ENCODE data around the gene TDRD15. TPM values are rescaled to one million over a fixed set of nuclear protein-coding genes. Genes with fewer than 3 reads are reported as not detected.

Gene TDRD15
- total RNA-seq = not detected

GRCh38 chr2:21123473-21124393, at the start of gene TDRD15:
TSS of gene TDRD15 (plus strand) at chr2:21123968. CDS start at chr2:21137468, 13,500 bp downstream.
- no peaks in the 10 kb centered on the region for H3K36me3 ChIP-seq
- H3K27ac ChIP-seq = no peak within 1 kb of the TSS
- DNase-seq = no peak
- no peaks in the 10 kb centered on the region for H3K4me1 ChIP-seq
- H3K4me3 ChIP-seq = no peak within 1 kb of the TSS
- H3K9ac ChIP-seq (ENCODE audit: low read depth in 2 of 2, low read length in 2 of 2) = no peak within 1 kb of the TSS
- H3K27me3 ChIP-seq = no peaks in the 10 kb centered on the region
- intact Hi-C loops (cut with DNase I) = no loop called here
- H3K9me3 ChIP-seq = no peaks in the 10 kb centered on the region
- TF ChIP-seq CTCF (IDR thresholded peaks at IDR 0.05) = no peak

DNA sequence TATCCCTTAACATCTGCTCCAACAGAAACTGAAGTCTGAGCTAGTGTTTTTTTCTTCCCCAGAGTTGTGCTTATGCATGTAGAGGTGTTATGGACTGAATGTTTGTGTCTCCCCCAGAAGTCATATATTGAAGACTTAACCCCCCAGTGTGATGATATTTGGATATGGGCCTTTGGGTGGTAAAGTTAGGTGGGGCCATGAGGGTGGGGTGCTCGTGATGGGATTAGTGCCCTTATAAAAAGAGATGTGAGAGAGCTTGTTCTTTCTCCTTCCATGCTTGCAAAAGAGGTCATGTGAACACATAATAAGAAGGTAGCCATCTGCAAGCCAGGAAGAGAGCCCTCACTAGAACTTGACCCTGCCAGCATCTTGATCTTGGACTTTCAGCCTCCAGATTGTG, 45.5 kb upstream of the TDRD15 start:
- no peaks in the 10 kb centered on the region for H3K36me3 ChIP-seq
- no peak overlapping the region for H3K4me3 ChIP-seq
- no peak overlapping the region for H3K27ac ChIP-seq
- H3K9me3 ChIP-seq = no peaks in the 10 kb centered on the region
- no peak overlapping the region for H3K9ac ChIP-seq (ENCODE audit: low read depth in 2 of 2, low read length in 2 of 2)
- no peaks in the 10 kb centered on the region for H3K4me1 ChIP-seq
- DNase-seq = no peak
- no peaks in the 10 kb centered on the region for H3K27me3 ChIP-seq
- intact Hi-C loops (cut with DNase I) = no loop called here
- no peak for TF ChIP-seq CTCF (IDR thresholded peaks at IDR 0.05)

GRCh38 chr2:21083482-21083881, 40.3 kb upstream of the TDRD15 start:
- DNase-seq = no peak
- Histone ChIP-seq H3K27ac (no peak overlapping the region), H3K4me3 (no peak overlapping the region), H3K36me3 (no peaks in the 10 kb centered on the region), H3K27me3 (no peaks in the 10 kb centered on the region), H3K9me3 (no peaks in the 10 kb centered on the region), H3K4me1 (no peaks in the 10 kb centered on the region), H3K9ac (ENCODE audit: low read depth in 2 of 2, low read length in 2 of 2) (no peak overlapping the region)
- no peak for TF ChIP-seq CTCF (IDR thresholded peaks at IDR 0.05)
- intact Hi-C loops (cut with DNase I) = no loop called here

GRCh38 chr2:21084401-21084800, 39.4 kb upstream of the TDRD15 start:
- no peaks in the 10 kb centered on the region for H3K27me3 ChIP-seq
- no peak for TF ChIP-seq CTCF (IDR thresholded peaks at IDR 0.05)
- no peak for DNase-seq
- no peak overlapping the region for H3K4me3 ChIP-seq
- H3K9ac ChIP-seq (ENCODE audit: low read depth in 2 of 2, low read length in 2 of 2) = no peak overlapping the region
- no peak overlapping the region for H3K27ac ChIP-seq
- H3K9me3 ChIP-seq = no peaks in the 10 kb centered on the region
- no peaks in the 10 kb centered on the region for H3K4me1 ChIP-seq
- intact Hi-C loops (cut with DNase I) = no loop called here
- H3K36me3 ChIP-seq = no peaks in the 10 kb centered on the region

DNA sequence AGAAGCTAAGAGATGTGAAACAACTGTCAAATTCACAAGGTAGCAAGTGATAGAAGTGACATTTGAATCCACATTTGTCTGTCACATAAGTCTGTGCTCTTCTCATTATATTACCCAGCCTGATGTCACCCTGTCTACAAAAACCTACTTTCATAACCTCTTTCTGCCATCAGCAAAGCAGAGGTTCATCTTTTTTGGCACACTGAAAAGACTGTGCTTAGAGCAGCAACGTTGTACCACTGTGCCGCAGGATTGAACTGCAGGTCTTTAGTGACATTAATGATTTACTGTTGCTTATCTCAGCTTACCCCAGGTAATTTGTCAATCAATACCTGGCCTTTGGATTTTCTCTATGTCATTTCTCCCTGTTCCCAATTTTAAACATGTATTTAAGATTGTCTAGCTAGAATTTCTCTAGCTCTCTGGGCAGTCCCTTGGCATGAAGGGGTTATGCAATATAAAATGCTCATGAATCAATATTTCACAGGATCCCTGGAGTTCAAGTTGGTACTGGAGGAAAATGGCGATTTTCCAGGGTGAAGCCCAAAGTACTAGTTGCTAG, 31.4 kb upstream of the TDRD15 start:
- Histone ChIP-seq H3K27ac (no peak overlapping the region), H3K27me3 (no peaks in the 10 kb centered on the region), H3K36me3 (no peaks in the 10 kb centered on the region), H3K4me1 (no peaks in the 10 kb centered on the region), H3K4me3 (no peak overlapping the region), H3K9me3 (no peaks in the 10 kb centered on the region), H3K9ac (ENCODE audit: low read depth in 2 of 2, low read length in 2 of 2) (no peak overlapping the region)
- intact Hi-C loops (cut with DNase I) = no loop called here
- no peak for DNase-seq
- no peak for TF ChIP-seq CTCF (IDR thresholded peaks at IDR 0.05)
